Lower lobe of right lung (tissue), 1 donor: ENCODE results near the gene MYOC. TPM values are rescaled to one million over a fixed set of nuclear protein-coding genes. Genes with fewer than 3 reads are reported as not detected.

Source experiments
- total RNA-seq: library from RNA; stranded (reverse); fragmentation: NEBNext Ultra II Directional; extraction: Animal tissue kit (Norgen Biotek cat#: 25700); gene quantifications from one replicate; pipeline ENCODE4 v1.2.1, GENCODE V29; 2021
- donor health status: DM: no; HTN: yes; CAD: no; lungs with severe emphysema.

The MYOC gene
- total RNA-seq, 1 donor from 2014 or later = 3.2 TPM

Other genes with a start within 250 kb of the MYOC start
- 150 TPM for gene PRRC2C, start 167.2 kb downstream of the MYOC start, total RNA-seq
- gene MYOCOS, start 30.4 kb downstream of the MYOC start, total RNA-seq = 0.18 TPM
- gene VAMP4, start 89.4 kb upstream of the MYOC start, total RNA-seq = 18.8 TPM
- gene METTL13, start 129.0 kb upstream of the MYOC start, total RNA-seq = 25.1 TPM
- gene DNM3, start 188.8 kb upstream of the MYOC start, total RNA-seq = 12.4 TPM